Gastrocnemius medialis (tissue), 4 donors: ENCODE measurements around the gene TFDP1. TPM values are rescaled to one million over a fixed set of nuclear protein-coding genes. Genes with fewer than 3 reads are reported as not detected.

Experiments
- ATAC-seq, 2 donors: fragments of 150-250 bp; one replicate each; pipeline ENCODE4 v1.9.1; 2016
- DNase-seq, 2 donors: peaks; one replicate each; pipeline ENCODE4 v3.0.0-alpha.2; 2019
- H3K27ac ChIP-seq, 4 donors: fragments of 200-600 bp; sonication (generic); 1 replicate in 1 of 4; 2 replicates in 3 of 4; pipeline ENCODE4 v1.5.1; 2016 to 2018; ENCODE audit warnings: mild to moderate bottlenecking in 2 of 4, moderate library complexity in 1 of 4
- H3K27me3 ChIP-seq, 3 donors: fragments of 200-600 bp; sonication (generic) in 2 of 3; 1 replicate in 1 of 3; 2 replicates in 2 of 3; pipeline versions ENCODE4 v1.5.1 to v1.6.0; 2016 to 2019; ENCODE audit warnings: mild to moderate bottlenecking in 1 of 3, moderate library complexity in 1 of 3
- H3K36me3 ChIP-seq, 2 donors: fragments of 200-600 bp; sonication (generic) in 1 of 2; one replicate each; pipeline ENCODE4 v1.5.1; 2017 to 2018
- H3K4me1 ChIP-seq, 2 donors: fragments of 200-600 bp; sonication (generic) in 1 of 2; one replicate each; pipeline ENCODE4 v1.5.1; 2016 to 2017; ENCODE audit warnings: mild to moderate bottlenecking in 2 of 2
- H3K4me3 ChIP-seq, 4 donors: fragments of 200-600 bp; sonication (generic) in 3 of 4; 1 replicate in 1 of 4; 2 replicates in 3 of 4; pipeline ENCODE4 v1.5.1; 2016 to 2019; ENCODE audit warnings: mild to moderate bottlenecking in 2 of 4
- H3K9me3 ChIP-seq, 3 donors: fragments of 200-600 bp; sonication (generic) in 2 of 3; 1 replicate in 1 of 3; 2 replicates in 2 of 3; pipeline ENCODE4 v1.5.1; 2016 to 2019
- CTCF ChIP-seq, 5 experiments: fragments of 450-650 bp in 3 of 5; fragments of 200-600 bp in 2 of 5; sonication (generic) in 2 of 5; IDR thresholded peaks in 4 of 5; conservative IDR thresholded peaks in 1 of 5; 1 replicate in 4 of 5; 2 replicates in 1 of 5; pipeline ENCODE4 v1.5.1; 2016 to 2019; ENCODE audit warnings: antibody characterized with exemption in 5 of 5, mild to moderate bottlenecking in 3 of 5, moderate library complexity in 3 of 5
- POLR2A ChIP-seq, 2 donors: fragments of 450-650 bp; IDR thresholded peaks; one replicate each; pipeline ENCODE4 v1.6.1; 2017; ENCODE audit warnings: antibody characterized with exemption in 2 of 2, mild to moderate bottlenecking in 2 of 2, moderate library complexity in 2 of 2
- in situ Hi-C, 4 donors: fragments of 200-750 bp; cut with MboI; loops; one replicate each; pipeline versions ENCODE4 v1.15.0 to v1.8.0; 2017; ENCODE audit warnings: low sequenced_read_pairs in 4 of 4
- intact Hi-C: fragments of 100-400 bp; cut with DNase I; formaldehyde crosslinking; loops from one replicate; pipeline ENCODE4 v1.15.1; 2023; ENCODE audit warnings: low total_unique reads
- total RNA-seq, 4 donors: library from RNA; depleted of rRNA; stranded (reverse); fragments of >200 nt; gene quantifications; one replicate each; pipeline versions ENCODE4 v1.1.0 to v1.2.3, GENCODE V29; 2016

Gene TFDP1
- total RNA-seq, 4 donors from 2014 or later = 14.9 to 35.4 (median 29.1) TPM

- no peak overlapping the region for H3K27ac ChIP-seq
- H3K4me1 ChIP-seq = no peaks in the 10 kb centered on the region
- TF ChIP-seq CTCF (IDR thresholded peaks at IDR 0.05 in 4 of 5, conservative IDR thresholded peaks at IDR 0.05 in 1 of 5) = no peak
- no peak for TF ChIP-seq POLR2A (IDR thresholded peaks at IDR 0.05)
- DNase-seq (no peak), ATAC-seq (no peak)
- peaks cover 0 to 6% of the 10 kb centered on the region in 2 donors for H3K36me3 ChIP-seq
- intact Hi-C loops = no loop called here
- in situ Hi-C loops = no loop called here
- H3K27me3 ChIP-seq = no peaks in the 10 kb centered on the region
- no peaks in the 10 kb centered on the region for H3K9me3 ChIP-seq
- H3K4me3 ChIP-seq = no peak overlapping the region
Observed at GRCh38 chr13:113597391-113598080, 13.0 kb downstream of the TFDP1 start.

GRCh38 chr13:113598081-113598410 lies 13.5 kb downstream of the TFDP1 start:
- DNase-seq (no peak), ATAC-seq (no peak)
- in situ Hi-C loops (no loop called here), intact Hi-C loops (no loop called here)
- Histone ChIP-seq H3K27me3 (no peaks in the 10 kb centered on the region), H3K4me1 (no peaks in the 10 kb centered on the region), H3K9me3 (no peaks in the 10 kb centered on the region), H3K4me3 (no peak overlapping the region), H3K36me3 (peaks cover 0 to 6% of the 10 kb centered on the region in 2 donors), H3K27ac (no peak overlapping the region)
- no peak for TF ChIP-seq CTCF (IDR thresholded peaks at IDR 0.05 in 4 of 5, conservative IDR thresholded peaks at IDR 0.05 in 1 of 5)
- no peak for TF ChIP-seq POLR2A (IDR thresholded peaks at IDR 0.05)

GRCh38 chr13:113598481-113598880 lies 13.9 kb downstream of the TFDP1 start:
- Histone ChIP-seq H3K9me3 (no peaks in the 10 kb centered on the region), H3K4me1 (no peaks in the 10 kb centered on the region), H3K27ac (no peak overlapping the region), H3K36me3 (peaks cover 0 to 6% of the 10 kb centered on the region in 2 donors), H3K27me3 (no peaks in the 10 kb centered on the region), H3K4me3 (no peak overlapping the region)
- intact Hi-C loops (no loop called here), in situ Hi-C loops (no loop called here)
- DNase-seq (no peak), ATAC-seq (no peak)
- TF ChIP-seq CTCF (IDR thresholded peaks at IDR 0.05 in 4 of 5, conservative IDR thresholded peaks at IDR 0.05 in 1 of 5) = no peak
- no peak for TF ChIP-seq POLR2A (IDR thresholded peaks at IDR 0.05)

GRCh38 chr13:113599391-113599790 lies 14.8 kb downstream of the TFDP1 start:
- peak in 1 of 2 donors; percentile 2 for DNase-seq
- TF ChIP-seq CTCF (IDR thresholded peaks at IDR 0.05 in 4 of 5, conservative IDR thresholded peaks at IDR 0.05 in 1 of 5) (no peak), POLR2A (IDR thresholded peaks at IDR 0.05) (no peak)
- intact Hi-C loops (no loop called here), in situ Hi-C loops (no loop called here)
- H3K9me3 ChIP-seq = no peaks in the 10 kb centered on the region
- H3K4me1 ChIP-seq = no peaks in the 10 kb centered on the region
- H3K4me3 ChIP-seq = no peak overlapping the region
- no peak overlapping the region for H3K27ac ChIP-seq
- ATAC-seq = no peak
- peaks cover 0 to 6% of the 10 kb centered on the region in 2 donors for H3K36me3 ChIP-seq
- no peaks in the 10 kb centered on the region for H3K27me3 ChIP-seq
